Liver (tissue), 9 donors: ENCODE results near the gene A4GALT. TPM values are rescaled to one million over a fixed set of nuclear protein-coding genes. Genes with fewer than 3 reads are reported as not detected.

ENCODE experiments used
- DNase-seq: peaks from one replicate; pipeline ENCODE4 v3.0.0-alpha.2; 2017; ENCODE audit warnings: low spot score
- H3K27ac ChIP-seq, 2 donors: one replicate each; pipeline ENCODE4 v1.7.0; 2013; ENCODE audit warnings: inconsistent platforms in 2 of 2, low read length in 2 of 2, control low read depth in 1 of 2, low read depth in 1 of 2, mild to moderate bottlenecking in 1 of 2
- H3K27me3 ChIP-seq, 4 donors: one replicate each; pipeline versions ENCODE4 v1.6.1 to v1.7.0; 2013; ENCODE audit warnings: low read length in 3 of 4, inconsistent platforms in 1 of 4, mild to moderate bottlenecking in 1 of 4, moderate library complexity in 1 of 4; ENCODE audit not compliant: control insufficient read depth in 4 of 4, insufficient read depth in 4 of 4
- H3K36me3 ChIP-seq, 4 donors: one replicate each; pipeline versions ENCODE4 v1.6.1 to v1.7.0; 2013; ENCODE audit warnings: low read length in 3 of 4, mild to moderate bottlenecking in 3 of 4, low read depth in 1 of 4, moderate library complexity in 1 of 4; ENCODE audit not compliant: control insufficient read depth in 4 of 4, insufficient read depth in 3 of 4
- H3K4me1 ChIP-seq, 4 donors: one replicate each; pipeline versions ENCODE4 v1.6.1 to v1.7.0; 2013; ENCODE audit warnings: low read length in 3 of 4, mild to moderate bottlenecking in 3 of 4, moderate library complexity in 1 of 4; ENCODE audit not compliant: control insufficient read depth in 4 of 4, insufficient read depth in 4 of 4
- H3K4me3 ChIP-seq, 3 donors: one replicate each; pipeline versions ENCODE4 v1.6.1 to v1.7.0; 2013; ENCODE audit warnings: low read length in 3 of 3, control low read depth in 1 of 3, low read depth in 1 of 3, mild to moderate bottlenecking in 1 of 3
- H3K9ac ChIP-seq, 2 donors: one replicate each; pipeline ENCODE4 v1.7.0; 2013; ENCODE audit warnings: low read length in 2 of 2, mild to moderate bottlenecking in 2 of 2, moderate library complexity in 2 of 2, control low read depth in 1 of 2, low read depth in 1 of 2
- H3K9me3 ChIP-seq, 4 donors: one replicate each; pipeline versions ENCODE4 v1.6.1 to v1.7.0; 2013; ENCODE audit warnings: low read length in 3 of 4; ENCODE audit not compliant: control insufficient read depth in 4 of 4
- EGR1 ChIP-seq, 2 donors: IDR thresholded peaks; 2 replicates each; pipeline ENCODE4 v1.6.1; 2016 to 2018; ENCODE audit warnings: antibody characterized with exemption in 2 of 2, low read depth in 2 of 2
- FOXA1 ChIP-seq: IDR thresholded peaks from 2 replicates; pipeline ENCODE4 v1.6.1; 2016; ENCODE audit warnings: antibody characterized with exemption
- FOXA2 ChIP-seq: IDR thresholded peaks from 2 replicates; pipeline ENCODE4 v1.6.1; 2016; ENCODE audit warnings: antibody characterized with exemption
- GABPA ChIP-seq, 2 donors: IDR thresholded peaks in 1 of 2; conservative IDR thresholded peaks in 1 of 2; 2 replicates each; pipeline ENCODE4 v1.6.1; 2016; ENCODE audit warnings: antibody characterized with exemption in 2 of 2, mild to moderate bottlenecking in 1 of 2, moderate library complexity in 1 of 2
- HNF4A ChIP-seq, 2 donors: conservative IDR thresholded peaks; 2 replicates each; pipeline ENCODE4 v1.6.1; 2016; ENCODE audit warnings: antibody characterized with exemption in 2 of 2, mild to moderate bottlenecking in 2 of 2
- HNF4G ChIP-seq: IDR thresholded peaks from 2 replicates; pipeline ENCODE4 v1.6.1; 2016; ENCODE audit warnings: antibody characterized with exemption
- JUND ChIP-seq, 2 donors: IDR thresholded peaks; 2 replicates each; pipeline ENCODE4 v1.6.1; 2016; ENCODE audit warnings: antibody characterized with exemption in 2 of 2
- NR2F2 ChIP-seq: IDR thresholded peaks from 2 replicates; pipeline ENCODE4 v1.6.1; 2016; ENCODE audit warnings: antibody characterized with exemption
- RAD21 ChIP-seq, 2 donors: IDR thresholded peaks; 2 replicates each; pipeline ENCODE4 v1.6.1; 2016; ENCODE audit warnings: antibody characterized with exemption in 2 of 2, mild to moderate bottlenecking in 2 of 2
- RXRA ChIP-seq, 2 donors: IDR thresholded peaks; 2 replicates each; pipeline ENCODE4 v1.6.1; 2017 to 2018; ENCODE audit warnings: antibody characterized with exemption in 2 of 2, mild to moderate bottlenecking in 1 of 2
- SP1 ChIP-seq: IDR thresholded peaks from 2 replicates; pipeline ENCODE4 v1.6.1; 2018; ENCODE audit warnings: antibody characterized with exemption, mild to moderate bottlenecking
- TAF1 ChIP-seq: conservative IDR thresholded peaks from 2 replicates; pipeline ENCODE4 v1.6.1; 2016; ENCODE audit warnings: antibody characterized with exemption, mild to moderate bottlenecking
- YY1 ChIP-seq: IDR thresholded peaks from 2 replicates; pipeline ENCODE4 v1.6.1; 2016; ENCODE audit warnings: antibody characterized with exemption, mild to moderate bottlenecking
- WGBS: extraction: QIAGEN DNeasy Blood & Tissue Kit; methylation state at CpG from one replicate; pipeline ENCODE4 v1.1.7; 2013; 5-methylcytosine and 5-hydroxymethylcytosine counted together
- polyA plus RNA-seq, 2 donors: library from polyadenylated mRNA; stranded (reverse) in 1 of 2; unstranded in 1 of 2; fragments of 200-250 nt in 1 of 2; fragments of >200 nt in 1 of 2; fragmentation: Nextera tagmentation in 1 of 2; extraction: Ambion mirVana in 1 of 2; gene quantifications; one replicate each; pipeline versions ENCODE4 v1.2.1 to v1.2.3, GENCODE V29; 2013 to 2015
- total RNA-seq, 2 donors: library from RNA; depleted of rRNA; stranded (reverse); fragments of >200 nt; gene quantifications; one replicate each; pipeline ENCODE4 v1.2.3, GENCODE V29; 2014
- TF ChIP-seq, protein P1 (sequence below): fragments of 150-350 bp; IDR thresholded peaks from 2 replicates; pipeline ENCODE4 v1.5.1; 2017; ENCODE audit warnings: improper control_type of control experiment, low read depth, low read length; ENCODE audit not compliant: missing input control
- TF ChIP-seq, protein P2 (sequence below): IDR thresholded peaks from 2 replicates; pipeline ENCODE4 v1.6.1; 2016; ENCODE audit warnings: antibody characterized with exemption
- TF ChIP-seq, protein P3 (sequence below): IDR thresholded peaks from 2 replicates; pipeline ENCODE4 v1.6.1; 2016; ENCODE audit warnings: antibody characterized with exemption
- TF ChIP-seq, protein P4 (sequence below): IDR thresholded peaks from 2 replicates; pipeline ENCODE4 v1.6.1; 2016; ENCODE audit warnings: antibody characterized with exemption
- TF ChIP-seq, protein P5 (sequence below): IDR thresholded peaks from 2 replicates; pipeline ENCODE4 v1.6.1; 2016; ENCODE audit warnings: antibody characterized with exemption, mild to moderate bottlenecking
- donor health status: healthy.
- donor health status: healthy.
- donor health status: healthy.
- donor health status: healthy.
- donor health status: healthy.

A4GALT gene
- total and polyA plus RNA-seq, 4 donors = 1.6 to 8.2 (median 2.0) TPM

DNA sequence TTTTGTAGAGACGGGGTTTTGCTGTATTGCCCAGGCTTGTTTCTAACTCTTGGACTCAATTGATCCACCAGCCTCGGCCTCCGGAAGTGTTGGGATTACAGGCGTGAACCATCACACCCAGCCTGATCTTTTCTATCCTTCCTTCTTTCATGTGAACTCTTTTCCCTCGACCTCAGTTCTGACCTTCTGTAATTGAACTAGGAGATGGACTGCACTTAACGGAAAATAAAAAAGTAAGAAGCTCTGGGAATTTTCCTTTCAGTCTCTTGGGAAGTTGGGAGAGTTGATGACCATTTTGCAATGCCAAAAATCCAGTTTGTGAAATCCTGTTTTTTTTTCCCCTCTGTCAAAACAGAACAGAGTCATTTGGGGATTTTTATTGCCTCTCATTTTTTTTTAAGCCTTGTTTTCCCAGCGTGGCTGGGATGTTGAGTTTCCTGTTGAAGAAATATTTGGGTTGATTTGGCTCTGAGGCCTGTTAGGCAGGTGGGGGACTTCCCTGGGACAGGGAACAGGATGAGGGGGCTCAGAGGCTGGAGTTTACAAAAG is 44.5 kb downstream of the A4GALT start:
- no peak for DNase-seq

More for the DNA sequence above, 44.5 kb downstream of the A4GALT start:
- Histone ChIP-seq H3K9ac (no peak overlapping the region), H3K9me3 (peaks cover 0 to 1% (median 0%) of the 10 kb centered on the region in 4 donors), H3K36me3 (no peaks in the 10 kb centered on the region), H3K27me3 (no peaks in the 10 kb centered on the region), H3K4me3 (no peak overlapping the region), H3K27ac (peak overlapping the region; percentile 42 to 57), H3K4me1 (peaks cover 3 to 8% (median 7%) of the 10 kb centered on the region in 4 donors)
- 55% methylated on average over 7 of the region's 7 CpGs for WGBS
- TF ChIP-seq YY1 = no peak
- TF ChIP-seq, protein P1, sequence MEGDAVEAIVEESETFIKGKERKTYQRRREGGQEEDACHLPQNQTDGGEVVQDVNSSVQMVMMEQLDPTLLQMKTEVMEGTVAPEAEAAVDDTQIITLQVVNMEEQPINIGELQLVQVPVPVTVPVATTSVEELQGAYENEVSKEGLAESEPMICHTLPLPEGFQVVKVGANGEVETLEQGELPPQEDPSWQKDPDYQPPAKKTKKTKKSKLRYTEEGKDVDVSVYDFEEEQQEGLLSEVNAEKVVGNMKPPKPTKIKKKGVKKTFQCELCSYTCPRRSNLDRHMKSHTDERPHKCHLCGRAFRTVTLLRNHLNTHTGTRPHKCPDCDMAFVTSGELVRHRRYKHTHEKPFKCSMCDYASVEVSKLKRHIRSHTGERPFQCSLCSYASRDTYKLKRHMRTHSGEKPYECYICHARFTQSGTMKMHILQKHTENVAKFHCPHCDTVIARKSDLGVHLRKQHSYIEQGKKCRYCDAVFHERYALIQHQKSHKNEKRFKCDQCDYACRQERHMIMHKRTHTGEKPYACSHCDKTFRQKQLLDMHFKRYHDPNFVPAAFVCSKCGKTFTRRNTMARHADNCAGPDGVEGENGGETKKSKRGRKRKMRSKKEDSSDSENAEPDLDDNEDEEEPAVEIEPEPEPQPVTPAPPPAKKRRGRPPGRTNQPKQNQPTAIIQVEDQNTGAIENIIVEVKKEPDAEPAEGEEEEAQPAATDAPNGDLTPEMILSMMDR = no peak
- TF ChIP-seq TAF1 = no peak
- TF ChIP-seq, protein P2, sequence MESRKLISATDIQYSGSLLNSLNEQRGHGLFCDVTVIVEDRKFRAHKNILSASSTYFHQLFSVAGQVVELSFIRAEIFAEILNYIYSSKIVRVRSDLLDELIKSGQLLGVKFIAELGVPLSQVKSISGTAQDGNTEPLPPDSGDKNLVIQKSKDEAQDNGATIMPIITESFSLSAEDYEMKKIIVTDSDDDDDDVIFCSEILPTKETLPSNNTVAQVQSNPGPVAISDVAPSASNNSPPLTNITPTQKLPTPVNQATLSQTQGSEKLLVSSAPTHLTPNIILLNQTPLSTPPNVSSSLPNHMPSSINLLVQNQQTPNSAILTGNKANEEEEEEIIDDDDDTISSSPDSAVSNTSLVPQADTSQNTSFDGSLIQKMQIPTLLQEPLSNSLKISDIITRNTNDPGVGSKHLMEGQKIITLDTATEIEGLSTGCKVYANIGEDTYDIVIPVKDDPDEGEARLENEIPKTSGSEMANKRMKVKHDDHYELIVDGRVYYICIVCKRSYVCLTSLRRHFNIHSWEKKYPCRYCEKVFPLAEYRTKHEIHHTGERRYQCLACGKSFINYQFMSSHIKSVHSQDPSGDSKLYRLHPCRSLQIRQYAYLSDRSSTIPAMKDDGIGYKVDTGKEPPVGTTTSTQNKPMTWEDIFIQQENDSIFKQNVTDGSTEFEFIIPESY = no peak
- TF ChIP-seq NR2F2 = peak; percentile 92
- TF ChIP-seq SP1 = peak; percentile 32
- TF ChIP-seq GABPA (IDR thresholded peaks at IDR 0.05 in 1 of 2, conservative IDR thresholded peaks at IDR 0.05 in 1 of 2) = no peak
- TF ChIP-seq RXRA (IDR thresholded peaks at IDR 0.05) = peak; percentile 29 to 37
- TF ChIP-seq, protein P3, sequence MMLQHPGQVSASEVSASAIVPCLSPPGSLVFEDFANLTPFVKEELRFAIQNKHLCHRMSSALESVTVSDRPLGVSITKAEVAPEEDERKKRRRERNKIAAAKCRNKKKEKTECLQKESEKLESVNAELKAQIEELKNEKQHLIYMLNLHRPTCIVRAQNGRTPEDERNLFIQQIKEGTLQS = no peak
- no peak for TF ChIP-seq JUND (IDR thresholded peaks at IDR 0.05)
- no peak for TF ChIP-seq FOXA2
- TF ChIP-seq, protein P4, sequence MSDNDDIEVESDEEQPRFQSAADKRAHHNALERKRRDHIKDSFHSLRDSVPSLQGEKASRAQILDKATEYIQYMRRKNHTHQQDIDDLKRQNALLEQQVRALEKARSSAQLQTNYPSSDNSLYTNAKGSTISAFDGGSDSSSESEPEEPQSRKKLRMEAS = no peak
- TF ChIP-seq, protein P5, sequence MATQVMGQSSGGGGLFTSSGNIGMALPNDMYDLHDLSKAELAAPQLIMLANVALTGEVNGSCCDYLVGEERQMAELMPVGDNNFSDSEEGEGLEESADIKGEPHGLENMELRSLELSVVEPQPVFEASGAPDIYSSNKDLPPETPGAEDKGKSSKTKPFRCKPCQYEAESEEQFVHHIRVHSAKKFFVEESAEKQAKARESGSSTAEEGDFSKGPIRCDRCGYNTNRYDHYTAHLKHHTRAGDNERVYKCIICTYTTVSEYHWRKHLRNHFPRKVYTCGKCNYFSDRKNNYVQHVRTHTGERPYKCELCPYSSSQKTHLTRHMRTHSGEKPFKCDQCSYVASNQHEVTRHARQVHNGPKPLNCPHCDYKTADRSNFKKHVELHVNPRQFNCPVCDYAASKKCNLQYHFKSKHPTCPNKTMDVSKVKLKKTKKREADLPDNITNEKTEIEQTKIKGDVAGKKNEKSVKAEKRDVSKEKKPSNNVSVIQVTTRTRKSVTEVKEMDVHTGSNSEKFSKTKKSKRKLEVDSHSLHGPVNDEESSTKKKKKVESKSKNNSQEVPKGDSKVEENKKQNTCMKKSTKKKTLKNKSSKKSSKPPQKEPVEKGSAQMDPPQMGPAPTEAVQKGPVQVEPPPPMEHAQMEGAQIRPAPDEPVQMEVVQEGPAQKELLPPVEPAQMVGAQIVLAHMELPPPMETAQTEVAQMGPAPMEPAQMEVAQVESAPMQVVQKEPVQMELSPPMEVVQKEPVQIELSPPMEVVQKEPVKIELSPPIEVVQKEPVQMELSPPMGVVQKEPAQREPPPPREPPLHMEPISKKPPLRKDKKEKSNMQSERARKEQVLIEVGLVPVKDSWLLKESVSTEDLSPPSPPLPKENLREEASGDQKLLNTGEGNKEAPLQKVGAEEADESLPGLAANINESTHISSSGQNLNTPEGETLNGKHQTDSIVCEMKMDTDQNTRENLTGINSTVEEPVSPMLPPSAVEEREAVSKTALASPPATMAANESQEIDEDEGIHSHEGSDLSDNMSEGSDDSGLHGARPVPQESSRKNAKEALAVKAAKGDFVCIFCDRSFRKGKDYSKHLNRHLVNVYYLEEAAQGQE = peak; percentile 87
- TF ChIP-seq RAD21 (IDR thresholded peaks at IDR 0.05) = no peak
- TF ChIP-seq HNF4A (conservative IDR thresholded peaks at IDR 0.05) = no peak
- no peak for TF ChIP-seq EGR1 (IDR thresholded peaks at IDR 0.05; ENCODE audit: low read depth in 2 of 2)
- TF ChIP-seq FOXA1 = no peak
- TF ChIP-seq HNF4G = no peak
